H1 (cell line): Measurements from ENCODE around the gene CCDC40. TPM values are rescaled to one million over a fixed set of nuclear protein-coding genes. Genes with fewer than 3 reads are reported as not detected.
A peak's percentile ranks its signal among the peaks of the same experiment; 100 is the strongest.

Experiments used
- CBX8 ChIP-seq: fragments of 300-800, 300-1000 bp; sonication (generic); IDR thresholded peaks from 2 replicates; pipeline ENCODE4 v1.7.1; 2016; ENCODE audit warnings: low read depth, low read length, borderline replicate concordance
- CHD2 ChIP-seq: IDR thresholded peaks from 2 replicates; pipeline ENCODE4 v1.6.1; 2012; ENCODE audit warnings: low read length, improper control_type of control experiment
- EP300 ChIP-seq, 2 experiments: IDR thresholded peaks; 1 replicate in 1 of 2; 2 replicates in 1 of 2; pipeline ENCODE4 v1.6.1; 2011 to 2012; ENCODE audit warnings: low read depth in 2 of 2, low read length in 2 of 2, mild to moderate bottlenecking in 2 of 2, borderline replicate concordance in 1 of 2, inconsistent platforms in 1 of 2, moderate library complexity in 1 of 2
- RXRA ChIP-seq: IDR thresholded peaks from 2 replicates; pipeline ENCODE4 v1.6.1; 2011; ENCODE audit warnings: low read depth, mild to moderate bottlenecking, low read length, moderate library complexity; ENCODE audit not compliant: insufficient read depth
- SAP30 ChIP-seq: fragments of 300-600 bp; sonication (generic); IDR thresholded peaks from 2 replicates; pipeline ENCODE4 v1.7.1; 2012; ENCODE audit warnings: low read length, moderate library complexity, mild to moderate bottlenecking, inconsistent platforms; ENCODE audit not compliant: insufficient read depth, insufficient replicate concordance
- SP1 ChIP-seq: IDR thresholded peaks from 2 replicates; pipeline ENCODE4 v1.6.1; 2011; ENCODE audit warnings: low read depth, low read length
- SP4 ChIP-seq: IDR thresholded peaks from 2 replicates; pipeline ENCODE4 v1.6.1; 2012; ENCODE audit warnings: low read length, inconsistent platforms
- TAF1 ChIP-seq: IDR thresholded peaks from 2 replicates; pipeline ENCODE4 v1.6.1; 2011; ENCODE audit warnings: mild to moderate bottlenecking, low read depth, low read length
- TBP ChIP-seq: IDR thresholded peaks from 2 replicates; pipeline ENCODE4 v1.6.1; 2011; ENCODE audit warnings: low read depth, low read length, improper control_type of control experiment
- YY1 ChIP-seq: IDR thresholded peaks from 2 replicates; pipeline ENCODE4 v1.6.1; 2011; ENCODE audit warnings: low read depth, mild to moderate bottlenecking, low read length
- polyA plus RNA-seq, 7 experiments: library from polyadenylated mRNA; depleted of rRNA in 3 of 7; stranded (reverse) in 5 of 7; unstranded in 2 of 7; fragments of >200 nt in 5 of 7; fragments of 200-250 nt in 2 of 7; gene quantifications; 1 replicate in 5 of 7; 2 replicates in 1 of 7; 4 replicates in 1 of 7; pipeline versions ENCODE4 v1.2.1 to v1.2.3, GENCODE V29; 2011 to 2013; ENCODE audit warnings: missing spikeins in 2 of 7, mixed read lengths in 2 of 7
- total RNA-seq: library from RNA; stranded (reverse); fragmentation: NEBNext Ultra II Directional; extraction: Animal tissue kit (Norgen Biotek cat#: 25700); gene quantifications from 2 replicates; pipeline ENCODE4 v1.2.1, GENCODE V29; 2021
- TF ChIP-seq, protein P1 (sequence below), 3 experiments: IDR thresholded peaks; 1 replicate in 2 of 3; 2 replicates in 1 of 3; pipeline versions ENCODE4 v1.5.1 to v1.6.1; 2011; ENCODE audit warnings: low read length in 3 of 3, mild to moderate bottlenecking in 3 of 3, inconsistent platforms in 2 of 3, low read depth in 1 of 3, moderate library complexity in 1 of 3; ENCODE audit not compliant: insufficient read depth in 1 of 3; ENCODE audit errors: control extremely low read depth in 1 of 3

CCDC40 gene
- total and polyA plus RNA-seq, 2 of the 8 experiments (the other 6 are each of a cell fraction or from before 2014, with no cell fraction given) = 4.1 to 11.5 TPM

DNA sequence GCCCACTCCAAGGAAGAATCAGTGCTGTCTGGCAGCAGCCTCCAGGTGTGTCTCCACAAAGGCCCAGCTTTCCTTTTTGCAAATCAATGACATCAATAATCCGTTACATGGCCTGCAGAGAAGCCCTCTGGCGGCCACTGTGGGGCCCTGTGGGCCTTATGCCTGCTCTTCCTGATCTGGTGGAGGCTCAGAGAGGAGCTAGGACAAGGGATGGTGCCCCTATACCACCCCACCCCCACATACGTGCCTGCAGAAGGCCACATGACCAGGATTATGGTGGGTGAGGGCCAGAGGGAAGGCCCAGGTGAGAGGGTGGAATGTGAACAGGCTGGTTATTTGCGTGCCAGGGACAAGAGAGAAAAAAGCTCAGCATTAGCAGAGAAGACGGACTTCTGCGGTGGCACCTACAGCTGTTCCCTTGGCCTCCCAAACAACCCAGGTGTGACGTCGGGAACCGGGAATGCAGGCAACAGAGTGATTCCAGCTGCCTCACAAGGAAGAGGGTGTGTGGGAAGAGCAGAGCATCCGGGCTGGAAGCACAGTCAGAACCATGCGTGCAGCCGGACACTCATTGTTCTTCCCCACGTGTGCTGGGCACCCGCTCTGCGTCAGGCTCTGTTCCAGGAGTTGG lies 88.0 kb downstream of the CCDC40 start (continued):
- TF ChIP-seq TBP (peak; percentile 44; the same call in 1 of the 2 replicates), RXRA (no peak), CBX8 (no peak), TAF1 (peak; percentile 61; the same call in 1 of the 2 replicates), SAP30 (no peak), EP300 (IDR thresholded peaks at IDR 0.05; ENCODE audit: borderline replicate concordance in 1 of 2, low read depth in 2 of 2, low read length in 2 of 2) (0 out of 3 replicates have a peak, but pooled peaks of 1 of the 2 experiments have one; percentile 15), YY1 (0 out of 2 replicates have a peak, but pooled peaks have one; percentile 16), CHD2 (no peak), SP1 (peak; percentile 73), SP4 (no peak)
- TF ChIP-seq, protein P1, sequence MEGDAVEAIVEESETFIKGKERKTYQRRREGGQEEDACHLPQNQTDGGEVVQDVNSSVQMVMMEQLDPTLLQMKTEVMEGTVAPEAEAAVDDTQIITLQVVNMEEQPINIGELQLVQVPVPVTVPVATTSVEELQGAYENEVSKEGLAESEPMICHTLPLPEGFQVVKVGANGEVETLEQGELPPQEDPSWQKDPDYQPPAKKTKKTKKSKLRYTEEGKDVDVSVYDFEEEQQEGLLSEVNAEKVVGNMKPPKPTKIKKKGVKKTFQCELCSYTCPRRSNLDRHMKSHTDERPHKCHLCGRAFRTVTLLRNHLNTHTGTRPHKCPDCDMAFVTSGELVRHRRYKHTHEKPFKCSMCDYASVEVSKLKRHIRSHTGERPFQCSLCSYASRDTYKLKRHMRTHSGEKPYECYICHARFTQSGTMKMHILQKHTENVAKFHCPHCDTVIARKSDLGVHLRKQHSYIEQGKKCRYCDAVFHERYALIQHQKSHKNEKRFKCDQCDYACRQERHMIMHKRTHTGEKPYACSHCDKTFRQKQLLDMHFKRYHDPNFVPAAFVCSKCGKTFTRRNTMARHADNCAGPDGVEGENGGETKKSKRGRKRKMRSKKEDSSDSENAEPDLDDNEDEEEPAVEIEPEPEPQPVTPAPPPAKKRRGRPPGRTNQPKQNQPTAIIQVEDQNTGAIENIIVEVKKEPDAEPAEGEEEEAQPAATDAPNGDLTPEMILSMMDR (IDR thresholded peaks at IDR 0.05; ENCODE audit: control extremely low read depth in 1 of 3, insufficient read depth in 1 of 3, low read depth in 1 of 3, low read length in 3 of 3) = peak; percentile 70 to 82 (median 82)
